NCI-H526 treated with DMSO at 0.1 percent for 48 hours (cell line): Measurements from ENCODE around the gene POLR2C.
"Not testable (repeated sequence)": the region's sequence is repeated elsewhere in the genome, so short reads cannot be mapped to it uniquely, and the experiment has no call there.

Experiments
- DNase-seq: peaks from one replicate; lab custom pipeline; 2025; lab: John Stamatoyannopoulos, UW

POLR2C gene

GRCh38 chr16:57462209-57462977 is at the start of gene POLR2C:
POLR2C (plus strand) TSS chr16:57462679; CDS start chr16:57462725, 46 bp downstream.
- DNase-seq: peak; percentile 25

- no peak for DNase-seq
These were observed 49.2 kb upstream of the POLR2C start for GRCh38 chr16:57413301-57413730.

GRCh38 chr16:57413733-57414132 is 48.7 kb upstream of the POLR2C start:
- no peak for DNase-seq

- no peak for DNase-seq
These were observed 46.4 kb upstream of the POLR2C start for GRCh38 chr16:57416084-57416483.

GRCh38 chr16:57419506-57419905 is 43.0 kb upstream of the POLR2C start:
- no peak for DNase-seq

- DNase-seq: peak; percentile 64
These were observed 40.2 kb upstream of the POLR2C start for GRCh38 chr16:57422026-57422944.

GRCh38 chr16:57423152-57423551 is 39.3 kb upstream of the POLR2C start:
- DNase-seq: no peak

- DNase-seq: no peak
These were observed 37.9 kb upstream of the POLR2C start for GRCh38 chr16:57424583-57424982.

GRCh38 chr16:57426356-57426755 is 36.1 kb upstream of the POLR2C start:
- no peak for DNase-seq

- no peak for DNase-seq
These were observed 35.2 kb upstream of the POLR2C start for GRCh38 chr16:57427307-57427706.

- DNase-seq: no peak
These were observed 34.7 kb upstream of the POLR2C start for GRCh38 chr16:57427824-57428223.

- no peak for DNase-seq
These were observed 31.5 kb upstream of the POLR2C start for GRCh38 chr16:57430955-57431354.

- no peak for DNase-seq
These were observed 30.0 kb upstream of the POLR2C start for GRCh38 chr16:57432505-57432904.

GRCh38 chr16:57432989-57433388 is 29.5 kb upstream of the POLR2C start:
- no peak for DNase-seq

- DNase-seq: no peak
These were observed 28.5 kb upstream of the POLR2C start for GRCh38 chr16:57434003-57434402.

GRCh38 chr16:57435838-57436237 is 26.6 kb upstream of the POLR2C start:
- no peak for DNase-seq

GRCh38 chr16:57439947-57440346 is 22.5 kb upstream of the POLR2C start:
- not testable (repeated sequence) for DNase-seq

- not testable (repeated sequence) for DNase-seq
These were observed 21.9 kb upstream of the POLR2C start for GRCh38 chr16:57440551-57440950.

GRCh38 chr16:57444711-57445110 is 17.8 kb upstream of the POLR2C start:
- DNase-seq: no peak

- no peak for DNase-seq
These were observed 17.0 kb upstream of the POLR2C start for GRCh38 chr16:57445510-57445909.

- no peak for DNase-seq
These were observed 15.8 kb upstream of the POLR2C start for GRCh38 chr16:57446531-57447185.

- DNase-seq: peak; percentile 47
These were observed 15.1 kb upstream of the POLR2C start, which contains the start of the genes CIAPIN1 and COQ9 for GRCh38 chr16:57447186-57447962. CIAPIN1 (minus strand) TSS chr16:57447385; CDS start chr16:57440928, 6,457 bp downstream. COQ9 (plus strand) TSS chr16:57447479; CDS start chr16:57447506, 27 bp downstream.
